ENCODE data around the gene SMARCA1.

GRCh38 chrX:129565046-129565650 lies 41.9 kb upstream of the SMARCA1 start:
- TF ChIP-seq CTCF (IDR thresholded peaks at IDR 0.05; ENCODE audit: low read length): no peak
- TF ChIP-seq EZH2 (IDR thresholded peaks at IDR 0.05; ENCODE audit: borderline replicate concordance, low read length): no peak
